HG03064 (cell line): ENCODE data around the gene CHKA.

ENCODE experiments used
- ATAC-seq: cut with Tn5 transposase; IDR thresholded peaks from one replicate; pipeline ENCODE4 v1.9.1; 2021; ENCODE audit warnings: low read depth; ENCODE audit not compliant: unreplicated experiment

The CHKA gene

DNA sequence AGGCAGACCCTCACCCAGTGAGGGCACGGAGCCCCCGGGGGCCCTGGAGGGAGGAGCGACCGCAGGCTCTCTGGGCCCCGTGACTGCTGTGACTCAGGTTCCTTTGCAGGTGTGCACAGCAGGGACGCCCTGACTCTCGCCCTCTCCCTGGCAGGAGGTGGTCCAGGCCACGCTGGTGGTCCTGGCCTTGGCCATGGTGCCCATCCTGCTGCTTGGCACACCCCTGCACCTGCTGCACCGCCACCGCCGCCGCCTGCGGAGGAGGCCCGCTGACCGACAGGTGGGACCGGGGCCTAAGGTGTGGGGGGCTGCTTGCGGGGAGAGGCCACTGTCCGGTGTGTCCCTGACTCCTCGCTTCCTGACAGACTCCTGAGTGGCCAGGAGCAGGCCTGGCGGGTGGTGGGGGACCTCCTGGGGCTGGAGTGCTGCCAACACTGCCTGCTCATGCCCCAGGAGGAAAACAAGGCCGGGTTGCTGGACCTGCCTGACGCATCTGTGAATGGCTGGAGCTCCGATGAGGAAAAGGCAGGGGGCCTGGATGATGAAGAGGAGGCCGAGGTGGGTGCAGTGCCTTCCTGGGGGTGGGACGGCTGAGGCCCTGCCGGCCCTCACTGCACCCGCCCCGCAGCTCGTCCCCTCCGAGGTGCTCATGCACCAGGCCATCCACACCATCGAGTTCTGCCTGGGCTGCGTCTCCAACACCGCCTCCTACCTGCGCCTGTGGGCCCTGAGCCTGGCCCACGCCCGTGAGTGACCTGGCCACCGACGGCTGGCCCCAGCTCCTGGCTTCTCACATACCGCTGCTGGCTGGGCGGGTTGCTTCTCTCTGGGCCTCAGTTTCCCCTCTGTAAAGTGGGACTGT lies 71.4 kb downstream of the CHKA start:
- ATAC-seq, result no peak

- ATAC-seq, result no peak
Measured at GRCh38 chr11:68048681-68049508, 72.3 kb downstream of the CHKA start.

DNA sequence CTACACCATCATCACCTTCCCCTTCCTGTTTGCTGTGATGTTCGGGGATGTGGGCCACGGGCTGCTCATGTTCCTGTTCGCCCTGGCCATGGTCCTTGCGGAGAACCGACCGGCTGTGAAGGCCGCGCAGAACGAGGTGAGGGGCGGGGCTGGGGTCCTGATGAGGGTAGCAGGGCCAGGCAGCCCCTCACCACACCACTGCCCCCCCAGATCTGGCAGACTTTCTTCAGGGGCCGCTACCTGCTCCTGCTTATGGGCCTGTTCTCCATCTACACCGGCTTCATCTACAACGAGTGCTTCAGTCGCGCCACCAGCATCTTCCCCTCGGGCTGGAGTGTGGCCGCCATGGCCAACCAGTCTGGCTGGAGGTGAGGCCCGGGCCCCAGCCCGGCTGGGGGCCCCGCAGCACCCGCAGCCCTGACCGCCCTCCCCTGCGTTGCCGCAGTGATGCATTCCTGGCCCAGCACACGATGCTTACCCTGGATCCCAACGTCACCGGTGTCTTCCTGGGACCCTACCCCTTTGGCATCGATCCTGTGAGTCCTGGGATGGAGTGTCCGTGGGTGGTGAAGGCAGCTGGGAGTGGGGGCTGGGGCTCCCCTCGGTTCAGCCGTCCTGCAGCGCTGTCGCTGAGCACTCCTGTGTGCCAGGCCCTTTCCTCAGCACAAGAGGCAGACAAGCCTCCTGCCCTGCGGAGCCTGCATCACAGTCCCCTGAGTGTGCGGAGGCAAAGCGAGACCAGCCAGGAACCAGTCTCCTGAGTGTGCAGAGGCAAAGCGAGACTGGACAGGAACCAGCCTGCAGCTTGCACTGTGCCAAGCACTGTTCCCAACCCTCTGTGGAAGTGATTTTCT lies 73.5 kb downstream of the CHKA start:
- no peak for ATAC-seq

GRCh38 chr11:68044898-68045351 lies 76.3 kb downstream of the CHKA start:
- ATAC-seq, result no peak

DNA sequence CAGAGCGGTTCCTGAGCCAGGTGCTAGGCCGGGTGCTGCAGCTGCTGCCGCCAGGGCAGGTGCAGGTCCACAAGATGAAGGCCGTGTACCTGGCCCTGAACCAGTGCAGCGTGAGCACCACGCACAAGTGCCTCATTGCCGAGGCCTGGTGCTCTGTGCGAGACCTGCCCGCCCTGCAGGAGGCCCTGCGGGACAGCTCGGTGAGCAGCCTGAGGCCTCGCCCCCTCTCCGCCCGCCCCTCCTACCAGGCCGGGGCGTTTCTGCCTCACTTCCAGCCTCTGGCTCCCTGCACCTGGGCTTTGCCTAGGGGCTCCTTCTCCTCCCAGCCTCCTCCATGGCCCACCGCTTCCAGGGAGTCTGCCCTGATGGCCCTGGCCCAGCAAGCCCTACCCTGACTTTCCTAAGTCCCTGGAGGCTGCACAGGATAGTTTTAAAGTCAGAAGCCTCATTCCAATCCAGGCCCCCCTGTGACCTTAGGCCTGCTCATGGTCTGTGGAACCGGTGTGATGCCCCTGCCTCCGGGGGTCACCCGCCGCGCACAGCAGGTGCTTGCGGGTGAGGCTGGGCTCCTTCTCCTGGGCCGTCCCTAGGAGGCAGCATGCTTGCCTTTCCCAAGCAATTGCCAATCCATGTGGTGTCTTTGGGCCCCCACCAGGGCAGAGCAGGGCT lies 76.9 kb downstream of the CHKA start:
- no peak for ATAC-seq

GRCh38 chr11:68043349-68044144 lies 77.6 kb downstream of the CHKA start:
- no peak for ATAC-seq

DNA sequence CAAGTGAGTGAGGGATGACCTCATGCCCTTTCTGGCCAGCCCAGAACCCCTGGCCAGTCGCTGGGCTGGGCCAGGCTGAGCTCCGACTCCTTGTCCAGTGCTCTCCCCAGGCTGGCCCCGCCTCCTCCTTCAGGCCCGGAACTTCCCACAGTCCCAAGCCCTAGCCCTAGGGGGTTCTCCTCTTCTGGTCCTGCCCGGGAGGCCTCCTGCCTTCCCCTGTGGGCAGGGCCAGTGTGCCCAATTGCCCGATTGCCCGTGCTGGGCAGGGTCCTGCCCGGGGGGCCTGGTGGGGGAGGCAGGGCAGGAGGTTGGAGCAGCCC lies 78.2 kb downstream of the CHKA start:
- no peak for ATAC-seq

- ATAC-seq, result no peak
Measured at GRCh38 chr11:68042219-68043028, 78.8 kb downstream of the CHKA start.

- ATAC-seq, result no peak
Measured at GRCh38 chr11:68041617-68042218, 79.5 kb downstream of the CHKA start.

GRCh38 chr11:68040957-68041591 lies 80.1 kb downstream of the CHKA start:
- ATAC-seq, result no peak

DNA sequence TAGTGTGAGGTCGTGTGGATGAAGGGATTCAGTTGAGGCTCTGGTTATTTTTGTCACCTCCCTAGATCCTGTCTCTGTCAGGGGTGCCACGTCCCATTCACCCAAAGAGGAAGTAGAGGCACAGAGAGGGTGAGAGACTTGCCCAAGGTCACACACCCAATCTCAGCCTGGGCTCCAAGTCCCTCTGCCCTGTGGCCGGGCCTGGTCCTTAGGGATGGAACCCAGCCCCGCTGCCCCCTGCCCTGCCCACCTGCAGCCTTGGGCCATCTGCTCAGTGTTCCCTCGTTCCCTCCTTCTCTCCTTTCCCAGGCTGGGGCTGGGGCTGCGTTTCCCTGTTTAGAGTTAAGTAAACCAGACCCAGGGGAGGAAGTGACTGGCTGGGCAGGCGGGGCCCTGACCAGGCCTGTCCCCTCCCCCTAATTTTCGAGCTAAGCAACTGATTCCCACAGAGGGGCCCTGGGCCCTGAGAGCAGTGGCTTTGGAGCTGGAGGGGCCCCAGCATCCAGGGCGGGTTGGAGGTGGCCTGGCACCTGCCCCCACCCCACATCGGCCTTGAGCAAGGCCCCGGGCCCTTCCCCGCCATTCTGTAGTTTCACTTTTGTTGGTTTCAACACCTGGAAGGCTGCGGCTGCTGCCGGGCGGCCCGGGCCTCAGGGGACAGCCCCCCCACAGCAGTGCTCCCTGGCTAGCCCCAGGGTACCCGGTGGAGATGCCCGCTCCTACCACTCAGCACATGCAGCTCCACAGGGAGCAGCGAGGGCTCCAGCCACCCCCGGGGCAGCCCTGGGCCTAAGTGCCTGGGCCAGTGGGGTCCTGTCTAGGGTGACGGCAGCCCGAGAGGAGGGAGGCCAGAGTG lies 80.9 kb downstream of the CHKA start:
- ATAC-seq, result no peak

DNA sequence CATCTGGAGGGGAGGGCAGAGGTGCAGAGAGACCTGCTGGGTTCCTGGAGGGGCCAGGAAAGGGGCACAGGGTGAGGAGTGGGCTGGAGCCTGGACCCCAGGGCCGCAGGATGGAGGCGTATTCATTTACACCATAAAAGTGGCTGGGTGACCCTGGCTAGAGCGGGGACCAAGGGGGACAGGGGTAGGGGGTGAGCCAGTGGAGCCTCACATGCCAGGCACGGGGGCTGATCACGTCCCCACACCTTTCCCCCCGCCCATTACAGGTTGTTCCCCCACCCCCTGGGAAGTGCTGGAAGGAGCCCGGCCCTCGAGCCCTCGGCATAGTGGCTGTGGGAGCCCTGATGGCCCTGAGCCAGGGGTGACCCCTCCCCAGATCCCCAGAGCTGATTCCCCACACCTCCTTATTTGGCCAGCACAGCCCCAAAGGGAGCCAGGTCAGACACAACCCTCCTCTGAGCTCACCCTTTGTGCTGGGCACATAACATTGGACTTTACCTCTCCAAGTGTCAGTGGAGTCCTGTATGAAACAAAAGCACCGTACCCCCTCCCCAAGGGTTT lies 81.6 kb downstream of the CHKA start:
- ATAC-seq, result no peak

DNA sequence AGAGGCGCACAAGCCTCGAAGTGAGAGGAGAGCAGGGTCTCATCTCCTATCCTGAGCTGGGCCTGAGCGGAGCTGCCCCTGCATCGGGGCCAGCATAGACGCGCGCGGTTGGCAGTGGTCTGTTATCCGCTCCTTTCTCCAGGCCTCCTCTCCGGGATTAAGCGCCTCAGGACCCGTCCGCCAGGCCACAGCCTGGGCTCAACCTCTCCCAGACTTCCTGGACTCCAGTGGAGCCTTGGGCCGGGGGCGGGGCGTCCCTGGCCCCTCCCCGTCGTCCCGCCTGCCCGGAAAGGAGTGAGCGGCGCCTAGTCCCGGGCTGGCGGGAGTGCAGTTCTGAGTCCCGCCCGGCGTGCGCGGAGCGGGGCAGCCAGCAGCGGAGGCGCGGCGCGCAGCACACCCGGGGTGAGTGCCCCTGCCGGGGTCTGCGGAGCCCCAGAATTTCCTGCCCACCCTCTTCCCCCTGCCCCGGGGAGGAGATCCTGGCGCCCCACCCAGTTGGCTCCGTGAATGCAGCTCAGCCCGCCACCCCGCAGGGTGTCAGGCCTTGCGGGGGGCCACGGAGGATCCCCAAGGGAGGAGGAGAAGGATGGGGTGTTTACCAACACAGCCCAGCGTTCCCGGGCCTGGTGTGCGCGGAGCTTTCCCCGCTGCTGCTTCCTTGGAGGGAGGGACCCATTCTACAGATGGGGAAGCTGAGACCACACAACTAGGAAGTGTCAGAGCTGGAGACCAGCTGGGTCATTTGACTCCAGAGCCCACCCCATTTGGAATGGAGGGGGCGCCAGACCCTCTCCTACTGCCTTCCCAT lies 82.3 kb downstream of the CHKA start, which contains the start of gene TCIRG1:
TSS of gene TCIRG1 (plus strand) at position 308 of the 808 bp plus-strand sequence. CDS start 2,247 bp downstream, outside the sequence.
- no peak for ATAC-seq

DNA sequence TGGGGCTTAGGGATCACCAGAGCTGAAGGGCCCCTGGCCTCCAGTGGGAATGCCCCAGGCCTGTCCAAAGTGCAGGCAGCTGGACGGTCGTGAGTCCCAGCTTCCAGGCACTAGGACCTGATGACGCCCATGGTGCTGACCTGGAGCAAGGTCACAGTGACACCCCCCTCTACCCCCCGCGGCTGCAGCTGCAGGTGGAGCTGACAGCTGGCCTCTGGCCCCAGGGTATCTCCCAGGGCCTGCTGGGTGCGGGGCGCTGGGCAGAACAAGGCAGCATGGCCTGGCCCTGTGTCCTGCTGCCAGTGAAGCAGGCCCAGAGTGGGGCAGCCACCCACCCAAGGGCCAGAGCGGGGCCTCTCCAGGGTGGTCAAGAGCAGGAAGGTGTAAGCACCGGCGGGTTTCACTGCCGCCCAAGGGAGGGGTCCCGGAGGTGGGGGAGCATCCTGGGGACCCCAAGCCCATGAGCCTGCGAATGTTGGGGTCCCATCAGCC lies 82.9 kb downstream of the CHKA start:
- ATAC-seq, result no peak

GRCh38 chr11:68037411-68038225 lies 83.6 kb downstream of the CHKA start:
- ATAC-seq, result no peak
